HL-60 (cell line): ENCODE data around the gene HMOX2.

Source experiments
- CTCF ChIP-seq: IDR thresholded peaks from one replicate; pipeline ENCODE4 v1.5.1; 2011; ENCODE audit warnings: low read length, control low read depth, inconsistent platforms; ENCODE audit not compliant: insufficient read depth
- GABPA ChIP-seq: IDR thresholded peaks from 2 replicates; pipeline ENCODE4 v1.6.1; 2012; ENCODE audit warnings: low read depth
- POLR2AphosphoS5 ChIP-seq: IDR thresholded peaks from 2 replicates; pipeline ENCODE4 v1.6.1; 2012; ENCODE audit warnings: low read depth
- REST ChIP-seq: IDR thresholded peaks from 2 replicates; pipeline ENCODE4 v1.6.1; 2012; ENCODE audit warnings: low read depth; ENCODE audit not compliant: insufficient replicate concordance
- SPI1 ChIP-seq: IDR thresholded peaks from 2 replicates; pipeline ENCODE4 v1.6.1; 2012; ENCODE audit warnings: low read depth, mild to moderate bottlenecking, borderline replicate concordance

- TF ChIP-seq CTCF, result no peak
- no peak for TF ChIP-seq POLR2AphosphoS5
- TF ChIP-seq GABPA, result no peak
- no peak for TF ChIP-seq REST
- TF ChIP-seq SPI1, result no peak
Measured at GRCh38 chr16:4532238-4532637, 56.0 kb downstream of the HMOX2 start.
